Stimulated activated CD4-positive, alpha-beta T cell treated with anti-CD3 and anti-CD28 coated beads, Interleukin-1b, Interleukin-23, amount 100 ng/mL, for 24 hours (primary cell): ENCODE data around the gene NLGN4Y.

Experiments used
- DNase-seq, 4 experiments: peaks; one replicate each; pipeline ENCODE4 v3.0.0-alpha.2; 2020; ENCODE audit warnings: low read depth in 4 of 4, low spot score in 1 of 4

NLGN4Y gene

DNA sequence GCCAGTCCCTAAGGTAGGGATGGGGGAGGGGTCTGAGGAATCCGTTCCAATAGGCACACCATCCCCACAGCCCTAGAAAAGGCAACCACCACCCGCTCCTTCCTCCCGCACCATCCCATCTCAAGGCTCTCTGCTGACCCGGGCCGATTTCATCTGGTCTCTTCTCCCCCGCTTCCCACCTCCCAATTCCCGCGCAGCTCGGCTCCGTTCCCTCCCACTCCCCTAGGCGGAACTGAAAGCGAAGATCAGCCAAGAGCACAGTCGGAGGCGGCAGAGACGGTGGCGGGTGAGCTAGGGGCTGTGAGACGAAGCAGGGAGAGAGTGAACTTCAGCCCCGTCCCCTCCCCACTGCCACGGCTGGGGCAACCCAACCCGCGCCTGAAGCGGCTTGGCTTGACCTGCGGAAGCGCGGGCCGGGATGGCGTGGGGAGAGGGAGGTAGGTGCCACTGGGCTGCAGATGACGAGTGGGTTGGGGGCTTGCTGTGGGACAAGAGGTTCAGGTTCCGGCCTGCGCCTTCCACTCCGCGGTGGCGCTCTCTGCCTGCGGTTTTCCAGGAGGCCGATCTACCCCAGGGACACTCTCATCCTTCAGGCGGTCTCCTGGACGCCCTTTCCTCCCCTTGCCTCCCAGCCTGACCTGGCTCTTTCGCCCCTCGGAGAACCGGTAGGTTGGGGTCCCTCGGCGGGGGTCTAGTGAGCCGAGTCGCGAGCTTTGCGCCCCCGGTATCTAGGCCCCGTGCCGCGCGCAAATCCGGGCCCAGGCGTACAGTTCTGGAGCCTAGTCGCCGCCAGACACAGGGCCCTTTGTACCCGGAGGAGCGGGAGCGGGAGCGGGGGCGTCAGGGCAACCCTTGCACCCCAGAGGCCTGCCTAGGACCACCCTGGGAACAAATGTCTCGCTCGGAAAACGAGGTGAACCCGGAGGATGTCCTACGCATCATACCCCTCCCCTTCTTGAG, at the start of gene NLGN4Y:
Gene NLGN4Y, plus strand, starts transcription at position 258 of the 960 bp plus-strand sequence. CDS start 97,591 bp downstream, outside the sequence.
- DNase-seq, result no peak

DNA sequence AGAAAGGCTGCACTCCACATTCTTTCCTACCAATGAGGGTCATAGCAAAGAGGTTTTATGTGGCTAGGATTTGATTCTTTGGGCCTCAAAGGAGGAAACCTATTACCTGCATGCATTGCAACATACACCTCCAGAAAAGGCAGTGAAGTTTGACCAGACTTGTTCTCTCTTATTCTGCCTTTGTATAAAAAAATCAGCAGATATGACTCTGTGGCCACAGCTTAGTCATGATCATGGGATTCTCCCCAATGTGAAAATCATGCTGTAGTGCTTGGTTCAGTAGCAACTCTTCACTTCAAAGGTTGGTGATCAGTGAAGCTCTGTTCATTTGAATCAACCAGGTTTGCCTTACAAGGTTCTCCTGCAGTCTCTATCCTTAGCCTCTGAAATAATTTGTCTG, 38.4 kb upstream of the NLGN4Y start:
- no peak for DNase-seq

DNA sequence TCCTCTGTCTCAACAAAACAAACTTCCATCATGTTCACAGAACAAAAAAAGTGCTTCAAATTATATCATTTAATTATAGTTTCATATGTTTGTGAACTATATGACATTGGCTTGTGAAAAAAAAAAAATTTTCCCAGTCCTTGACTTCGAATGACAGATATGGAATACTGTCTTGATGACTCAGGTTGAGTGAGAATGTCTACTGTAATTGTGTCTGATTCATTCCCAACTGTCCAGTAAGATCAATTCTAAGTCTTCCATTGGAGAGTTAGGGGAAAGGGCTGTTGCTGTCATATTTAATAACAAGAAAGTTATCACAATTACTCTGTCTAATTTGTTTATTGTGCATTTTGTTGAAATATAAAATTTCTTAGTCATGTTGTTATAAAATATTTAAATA, 34.1 kb upstream of the NLGN4Y start:
- no peak for DNase-seq

DNA sequence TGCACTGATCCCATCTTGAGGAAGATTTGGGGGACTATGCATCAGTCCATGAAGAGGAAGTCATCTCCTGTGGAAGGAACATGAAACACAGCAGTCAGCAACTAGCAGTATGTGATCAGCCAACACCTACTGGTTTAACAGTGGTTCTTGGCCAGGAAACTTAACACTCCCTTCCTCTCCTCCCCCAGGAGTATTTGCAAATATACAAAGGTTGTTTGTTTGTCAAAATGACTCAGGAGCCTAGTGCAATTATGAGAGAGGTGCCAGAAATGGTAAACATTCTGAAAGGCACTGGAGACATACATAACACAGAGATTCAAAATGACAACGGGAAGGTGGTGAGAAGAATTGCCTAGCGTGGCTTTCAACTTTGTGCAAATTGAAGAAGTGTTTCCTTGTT, 26.3 kb upstream of the NLGN4Y start:
- DNase-seq, result no peak

DNA sequence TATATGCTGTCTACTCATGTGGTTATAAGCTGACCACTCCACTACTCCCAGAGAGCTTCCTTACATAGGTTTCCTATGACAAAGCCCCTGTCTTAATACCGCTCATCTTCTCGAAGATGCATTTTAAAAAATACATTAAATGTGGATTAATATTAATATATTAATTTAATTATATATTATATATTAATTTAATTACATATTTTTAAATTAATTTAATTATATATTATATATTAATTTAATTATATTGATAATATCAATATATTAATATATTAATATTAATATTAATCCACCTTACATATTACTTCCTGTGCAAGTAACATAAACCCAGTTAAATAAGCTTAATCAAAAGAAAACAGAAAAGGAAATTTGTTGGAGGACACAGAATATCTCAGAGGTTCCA, 19.7 kb upstream of the NLGN4Y start:
- DNase-seq, result no peak

DNA sequence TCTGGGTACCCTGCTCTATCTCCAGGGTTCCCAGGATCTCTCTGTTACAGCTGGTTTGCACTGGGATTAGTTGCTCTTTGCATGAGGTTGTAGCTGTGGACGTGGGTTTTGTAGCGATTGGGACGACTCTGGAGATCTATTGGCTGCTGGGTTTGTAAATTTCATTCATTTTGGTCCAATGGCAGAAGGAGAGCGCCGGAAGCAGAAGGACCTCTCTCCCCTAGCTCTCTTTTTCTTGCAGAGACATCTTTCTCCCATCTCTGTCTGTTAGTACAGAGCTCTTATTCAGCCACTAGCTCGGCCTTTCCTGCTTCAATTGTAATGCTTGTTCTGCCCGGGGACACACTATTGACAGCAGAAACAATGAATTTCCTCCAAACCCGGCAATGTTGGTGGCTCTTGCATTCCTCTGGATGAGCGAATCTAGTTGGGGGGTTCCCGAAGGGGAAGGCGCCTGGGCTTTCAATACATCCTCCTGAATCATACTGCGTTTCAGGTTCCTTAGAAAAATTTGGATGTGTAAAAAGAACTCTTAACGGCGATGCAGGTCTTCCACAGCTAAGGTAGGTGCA, 1.9 kb upstream of the NLGN4Y start:
- DNase-seq, result no peak

DNA sequence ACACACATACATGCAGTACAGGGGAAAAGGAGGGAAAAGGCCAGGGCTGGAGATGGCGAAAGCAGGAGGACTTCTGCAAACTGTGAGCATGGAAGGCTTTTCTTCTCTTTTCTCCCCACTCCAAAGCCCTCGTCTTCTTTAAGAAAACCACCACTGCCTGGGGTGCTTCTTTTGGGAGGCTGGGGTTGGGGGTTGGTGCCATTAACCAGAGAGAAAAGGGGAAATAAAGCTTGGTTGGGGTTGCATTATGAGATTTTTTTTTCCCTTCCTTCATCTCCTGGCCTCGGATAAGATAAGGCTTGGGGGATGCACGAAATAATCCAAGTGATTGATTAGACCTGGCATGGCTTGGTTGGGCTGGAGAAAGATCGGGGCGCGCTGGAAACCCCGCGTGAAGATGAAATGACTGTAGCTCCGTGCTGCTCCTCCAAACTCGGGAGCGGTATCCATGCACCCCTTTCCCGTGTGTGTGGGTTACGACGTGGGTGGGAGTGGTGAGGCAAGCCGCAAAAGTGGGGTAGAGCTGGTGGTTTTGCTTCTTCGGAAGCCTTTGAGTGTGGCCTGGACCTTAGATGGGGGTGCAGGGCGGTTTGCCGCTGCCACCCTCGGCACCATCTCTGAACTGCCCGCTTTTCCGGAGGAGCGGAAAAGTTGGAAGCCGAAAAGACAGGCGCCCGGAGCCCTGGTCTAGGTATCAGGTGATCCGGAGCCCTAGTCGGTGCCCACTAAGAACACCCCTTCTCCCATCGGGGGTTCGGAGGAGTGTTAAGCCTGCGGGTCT, 648 bp upstream of the NLGN4Y start:
- no peak for DNase-seq

DNA sequence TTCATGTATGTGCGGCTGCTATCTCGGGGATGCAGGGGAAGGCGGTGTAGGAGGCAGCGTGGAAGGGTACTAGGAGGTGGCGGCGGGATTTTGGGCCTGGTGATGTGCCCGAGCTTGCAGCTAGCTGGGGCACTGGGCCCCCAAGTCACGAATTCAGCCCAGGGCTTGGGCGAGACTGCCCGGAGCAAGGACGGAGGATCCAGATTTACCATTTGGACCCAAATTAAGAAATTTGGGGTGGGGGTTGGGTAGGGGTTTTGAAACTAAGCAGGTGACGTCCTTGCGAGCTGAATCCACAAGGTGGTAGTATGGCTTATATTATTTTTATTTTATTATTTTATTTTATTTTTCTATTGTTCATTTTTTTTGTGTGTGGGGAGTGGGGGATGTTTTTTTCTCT, 986 bp downstream of the NLGN4Y start:
- no peak for DNase-seq

DNA sequence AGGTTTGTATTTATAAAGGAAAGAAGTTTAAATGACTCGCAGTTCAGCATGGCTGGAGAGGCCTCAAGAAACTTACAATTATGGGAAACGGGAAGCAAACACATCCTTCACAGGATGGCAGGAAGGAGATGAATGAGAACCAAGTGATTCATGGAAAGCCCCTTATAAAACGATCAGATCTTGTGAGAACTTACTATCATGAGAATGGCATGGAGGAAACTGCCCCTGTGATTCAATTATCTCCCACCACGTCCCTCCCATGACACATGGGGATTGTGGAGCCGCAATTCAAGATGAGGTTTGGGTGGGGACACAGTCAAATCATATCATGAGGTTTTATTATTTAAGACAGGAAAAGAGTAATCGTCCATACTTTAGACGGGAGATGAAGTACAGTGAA, 4.0 kb downstream of the NLGN4Y start:
- no peak for DNase-seq

DNA sequence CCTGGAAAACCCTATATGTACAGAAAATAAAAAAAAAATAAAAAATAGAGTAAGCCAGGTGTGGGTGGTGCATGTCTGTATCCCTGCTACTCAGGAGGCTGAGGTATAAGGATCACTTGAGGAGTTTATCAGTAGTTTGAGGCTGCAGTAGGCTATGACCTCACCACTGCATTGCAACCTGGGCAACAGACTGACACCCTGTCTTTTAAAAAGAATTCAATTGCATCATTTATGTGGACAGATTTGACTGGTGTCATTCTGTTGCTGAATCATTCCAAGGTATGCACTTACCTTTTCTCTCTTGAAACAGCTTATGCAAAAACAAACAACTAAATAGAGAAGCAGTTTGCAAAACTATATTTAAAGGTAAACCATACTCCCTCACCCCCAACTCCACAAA, 12.4 kb downstream of the NLGN4Y start:
- DNase-seq, result no peak

DNA sequence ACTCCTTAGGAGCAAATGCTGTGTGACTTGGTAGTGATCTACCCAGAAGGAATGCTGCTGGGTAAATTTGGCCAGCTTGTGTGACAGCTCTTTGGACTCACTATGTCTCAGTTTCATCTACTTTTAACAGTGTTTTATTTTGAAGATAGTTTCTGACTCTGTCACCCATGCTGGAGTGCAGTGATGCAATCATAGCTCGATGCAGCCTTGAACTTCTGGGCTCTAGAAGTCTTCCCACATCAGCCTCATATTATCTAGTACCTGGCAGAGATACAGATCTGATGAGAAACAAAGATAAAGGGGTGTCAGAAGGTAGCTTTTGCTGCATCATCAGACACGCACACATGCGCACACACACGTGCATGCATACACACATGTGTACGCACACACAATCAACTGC, 19.2 kb downstream of the NLGN4Y start:
- DNase-seq, result no peak

DNA sequence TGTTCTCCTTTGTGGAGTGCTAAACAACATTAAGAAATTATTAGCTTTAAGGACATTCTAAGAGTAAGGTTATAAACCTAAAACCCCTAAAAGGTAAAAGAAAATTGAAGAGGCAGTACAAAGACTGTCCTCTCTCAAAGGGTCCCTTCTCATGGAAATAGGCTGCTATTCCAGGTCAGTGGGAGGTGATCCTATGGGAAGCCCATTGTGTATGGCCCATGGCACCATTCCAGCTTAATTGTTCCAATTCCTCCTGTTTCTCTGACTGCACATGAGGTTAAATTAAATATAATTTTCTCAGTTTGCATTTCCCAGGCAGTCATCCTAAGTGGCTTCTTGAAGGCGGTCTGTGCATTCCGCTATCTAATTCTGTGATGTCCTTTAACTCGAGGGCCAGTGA, 57.0 kb downstream of the NLGN4Y start:
- DNase-seq, result no peak

DNA sequence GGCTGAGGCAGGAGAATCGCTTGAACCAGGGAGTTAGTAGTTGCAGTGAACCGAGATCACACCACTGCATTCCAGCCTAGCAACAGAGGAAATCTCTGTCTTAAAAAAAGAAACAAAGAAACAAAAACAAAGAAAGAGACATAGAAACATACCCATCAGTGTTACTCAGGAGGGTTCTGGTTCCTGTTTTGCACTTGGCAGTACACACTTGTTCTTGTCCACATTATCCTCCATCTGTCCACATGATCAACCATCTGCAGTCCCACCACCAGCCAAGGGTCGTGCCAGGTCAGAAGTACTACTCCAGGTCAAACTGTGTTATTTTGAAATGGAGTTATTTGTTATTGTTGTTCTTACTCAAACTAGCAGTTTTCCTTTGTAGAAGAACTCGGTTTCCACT, 62.4 kb downstream of the NLGN4Y start:
- no peak for DNase-seq

DNA sequence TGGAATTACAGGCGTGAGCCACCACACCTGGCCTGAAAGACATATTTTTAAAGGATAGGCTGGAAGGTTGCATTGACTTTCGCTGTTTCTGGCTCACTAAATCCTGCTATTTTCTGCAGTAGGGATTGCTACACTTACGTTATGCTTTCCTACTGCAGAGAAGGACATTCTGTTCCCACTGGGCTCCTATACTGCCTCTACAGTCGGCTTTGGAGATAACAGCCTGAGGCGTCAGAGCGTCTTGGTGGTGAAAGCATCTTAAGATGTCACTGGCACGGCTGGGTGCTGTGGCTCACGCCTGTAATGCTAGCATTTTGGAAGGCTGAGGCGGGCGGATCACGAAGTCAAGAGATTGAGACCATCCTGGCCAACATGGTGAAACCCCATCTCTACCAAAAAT, 77.0 kb downstream of the NLGN4Y start:
- no peak for DNase-seq

DNA sequence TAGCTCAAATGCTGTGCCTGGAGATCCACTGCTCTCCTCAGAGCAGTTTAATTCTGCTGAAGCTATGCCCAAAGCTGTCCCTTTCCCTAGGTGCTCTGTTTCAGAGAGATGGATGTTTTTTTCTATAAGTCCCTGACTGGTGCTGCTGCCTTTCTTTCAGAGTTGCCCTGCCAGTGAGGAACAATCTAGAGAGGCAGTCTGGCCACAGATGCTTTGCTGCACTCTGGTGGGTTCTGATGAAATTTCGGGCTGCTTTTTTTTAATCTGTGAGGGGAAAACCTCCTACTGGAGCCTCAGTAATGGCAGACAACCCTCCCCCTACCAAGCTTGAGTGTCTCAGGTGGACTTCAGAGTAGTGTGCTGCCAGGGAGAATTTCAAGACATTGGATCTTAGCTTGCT, 93.3 kb downstream of the NLGN4Y start:
- no peak for DNase-seq

DNA sequence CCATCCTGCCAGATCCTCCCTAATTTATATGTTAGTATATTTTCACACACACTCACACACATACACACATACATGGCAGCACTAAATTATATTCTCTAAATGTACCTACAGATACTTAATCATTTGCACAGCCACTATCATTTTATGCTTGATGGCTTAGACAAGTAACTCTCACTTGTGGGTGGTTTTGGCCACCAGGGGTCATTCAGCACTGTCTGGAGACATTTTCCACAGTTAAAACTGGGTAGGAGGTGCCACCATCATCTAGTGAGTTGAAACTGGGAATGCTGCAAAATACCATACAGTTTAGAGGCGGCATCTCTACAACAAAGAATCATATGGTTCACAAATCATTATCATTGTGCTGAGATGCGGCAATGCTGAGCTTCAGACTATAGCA, 94.2 kb downstream of the NLGN4Y start:
- no peak for DNase-seq

DNA sequence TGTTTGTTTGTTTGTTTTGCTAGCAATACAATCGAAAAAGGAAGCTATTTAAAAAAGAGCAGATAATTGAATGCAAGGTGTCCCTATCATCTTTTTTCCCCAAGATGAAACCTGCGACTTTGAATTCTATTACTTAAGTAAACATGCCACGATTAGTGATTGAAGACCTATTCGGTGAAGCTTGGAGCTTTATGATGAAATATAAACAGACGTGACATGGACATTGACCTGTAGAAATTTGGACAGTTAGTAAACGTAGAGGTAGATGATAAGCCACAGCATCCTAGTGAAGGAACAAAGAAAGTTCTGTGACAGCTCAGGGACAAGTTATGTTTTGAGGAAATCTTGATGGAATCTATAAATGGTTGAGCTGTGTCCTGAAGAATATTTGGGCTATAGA, 103.9 kb downstream of the NLGN4Y start:
- DNase-seq, result no peak

DNA sequence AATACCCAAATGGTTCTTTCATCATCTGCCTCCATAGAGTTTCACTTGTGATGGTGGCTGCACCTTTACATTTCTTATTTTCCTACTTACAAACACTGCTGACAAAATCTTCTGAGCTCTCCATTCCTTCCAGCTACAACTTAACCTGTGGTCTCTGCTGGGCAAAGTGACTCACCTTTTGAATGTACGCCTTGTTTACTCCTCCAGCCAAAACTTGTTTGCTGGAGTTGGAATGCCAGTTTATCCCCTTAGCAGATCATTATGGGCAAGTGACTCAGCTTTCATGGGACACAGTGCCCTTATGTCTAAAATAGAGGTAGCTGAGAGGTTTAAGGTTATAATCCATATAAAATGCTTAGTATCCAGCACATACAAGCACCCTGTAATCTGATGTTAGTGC, 107.3 kb downstream of the NLGN4Y start:
- DNase-seq, result no peak

DNA sequence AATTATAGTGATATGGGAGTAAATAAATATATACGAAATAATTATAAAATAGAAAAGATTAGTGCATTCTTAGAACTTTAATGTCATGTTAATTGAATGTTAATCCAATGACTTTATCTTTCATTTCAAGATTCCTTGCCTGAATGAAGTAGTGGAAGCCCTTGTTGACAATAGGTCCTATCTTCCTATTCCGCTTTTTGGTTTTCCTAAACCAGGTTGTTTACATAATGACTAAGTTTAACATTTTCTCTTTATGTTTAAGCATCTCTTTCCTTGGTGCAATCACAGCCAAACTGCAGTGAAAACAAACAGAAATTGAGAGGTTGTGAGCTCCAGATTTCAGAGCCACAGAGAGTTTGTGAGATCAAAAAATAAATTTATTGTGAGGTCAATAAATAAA, 109.4 kb downstream of the NLGN4Y start:
- DNase-seq, result no peak

DNA sequence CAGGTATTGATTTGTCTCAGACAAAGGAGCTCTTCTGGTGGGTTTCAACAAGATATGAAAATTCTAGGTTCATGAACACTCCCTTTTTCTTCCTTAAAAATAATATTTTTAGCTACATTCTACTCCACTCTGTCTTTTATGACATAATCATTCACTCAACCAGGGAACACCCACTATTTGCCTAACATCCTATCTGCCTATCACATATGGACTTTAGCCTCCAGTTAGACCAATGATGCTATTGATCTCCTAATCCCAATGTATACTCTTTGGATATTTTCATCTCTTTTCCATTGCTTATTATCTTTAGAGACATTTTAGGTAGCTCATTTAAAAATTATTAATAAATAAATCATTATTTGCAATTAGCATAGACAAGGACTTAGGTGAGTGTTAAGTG, 110.6 kb downstream of the NLGN4Y start:
- no peak for DNase-seq

DNA sequence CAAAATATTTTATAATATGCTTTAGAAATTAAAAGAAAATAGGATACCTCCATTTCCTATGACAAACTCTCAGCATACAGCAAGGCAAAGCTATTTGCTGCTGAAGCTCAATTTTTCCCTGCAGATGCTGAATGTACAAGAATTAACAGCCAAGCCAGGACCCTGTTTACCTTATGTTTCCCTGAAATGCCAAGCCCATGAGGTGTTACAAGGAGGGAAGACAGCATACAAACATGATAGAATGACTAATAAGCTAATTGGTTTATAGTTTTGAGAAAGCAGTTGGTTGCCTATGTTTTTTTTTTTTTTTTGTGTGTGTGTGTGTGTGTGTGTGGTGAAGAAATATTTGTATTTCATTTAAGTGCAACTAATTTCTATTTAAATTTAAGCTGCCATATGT, 113.2 kb downstream of the NLGN4Y start:
- no peak for DNase-seq

DNA sequence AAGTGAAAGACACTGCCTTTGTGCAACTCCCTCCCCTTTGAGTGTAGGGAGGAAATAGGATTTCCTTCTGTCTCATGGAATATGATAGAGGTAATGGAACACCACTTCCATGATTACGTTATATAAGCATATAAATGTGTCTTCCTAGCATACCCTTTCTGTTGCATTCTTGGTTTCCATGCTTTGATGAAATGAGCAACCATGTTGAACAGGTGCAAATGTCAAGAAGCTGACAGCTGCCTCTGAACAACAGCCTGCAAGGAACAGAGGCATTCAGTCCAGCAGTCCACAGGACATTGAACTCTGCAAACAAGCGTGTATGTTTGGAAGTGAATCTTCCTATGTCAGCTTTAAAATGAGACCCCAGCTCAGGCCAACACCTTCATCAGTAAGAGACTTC, 117.5 kb downstream of the NLGN4Y start:
- DNase-seq, result no peak
